Keratinocyte (primary cell): ENCODE data around the gene AGAP1. TPM values are rescaled to one million over a fixed set of nuclear protein-coding genes. Genes with fewer than 3 reads are reported as not detected.

Source experiments
- DNase-seq: peaks from one replicate; pipeline ENCODE4 v3.0.0-alpha.2; 2011; ENCODE audit warnings: low read depth, missing footprints, low spot score
- FAIRE-seq: peaks from 2 replicates; lab custom pipeline; 2011; peaks lifted over from hg19 to GRCh38; lab: Jason Lieb, UNC
- H2AFZ ChIP-seq: 2 replicates; pipeline ENCODE4 v1.6.0; 2012; ENCODE audit warnings: low read length, control low read depth, inconsistent platforms; ENCODE audit not compliant: control insufficient read depth
- H3K27ac ChIP-seq: 2 replicates; pipeline ENCODE4 v1.5.1; 2011; ENCODE audit warnings: low read length; ENCODE audit not compliant: control insufficient read depth, insufficient read depth
- H3K27me3 ChIP-seq: 3 replicates; pipeline ENCODE4 v1.6.0; 2011; ENCODE audit warnings: low read length; ENCODE audit not compliant: control insufficient read depth, insufficient read depth; ENCODE audit errors: extremely low read depth
- H3K36me3 ChIP-seq, 2 experiments: 2 replicates in 1 of 2; 3 replicates in 1 of 2; pipeline ENCODE4 v1.5.1; 2011; ENCODE audit warnings: low read length in 2 of 2, mild to moderate bottlenecking in 1 of 2; ENCODE audit not compliant: control insufficient read depth in 2 of 2, insufficient read depth in 2 of 2; ENCODE audit errors: extremely low read depth in 1 of 2
- H3K4me1 ChIP-seq: 3 replicates; pipeline ENCODE4 v1.5.1; 2011; ENCODE audit warnings: low read length; ENCODE audit not compliant: control insufficient read depth, insufficient read depth; ENCODE audit errors: extremely low read depth
- H3K4me2 ChIP-seq: 3 replicates; pipeline ENCODE4 v1.6.0; 2011; ENCODE audit warnings: low read depth, low read length; ENCODE audit not compliant: control insufficient read depth, insufficient read depth; ENCODE audit errors: extremely low read depth
- H3K4me3 ChIP-seq, 3 experiments: fragments of 200-600 bp in 1 of 3; sonication (generic) in 1 of 3; 2 replicates in 2 of 3; 3 replicates in 1 of 3; pipeline ENCODE4 v1.5.1; 2011 to 2016; ENCODE audit warnings: low read length in 3 of 3, mild to moderate bottlenecking in 3 of 3, control low read depth in 2 of 3, inconsistent platforms in 1 of 3, low read depth in 1 of 3, mixed read lengths in 1 of 3, mixed run types in 1 of 3, moderate library complexity in 1 of 3; ENCODE audit not compliant: control insufficient read depth in 2 of 3, insufficient read depth in 2 of 3; ENCODE audit errors: extremely low read depth in 1 of 3
- H3K79me2 ChIP-seq: 2 replicates; pipeline ENCODE4 v1.6.0; 2012; ENCODE audit warnings: low read length; ENCODE audit not compliant: control insufficient read depth, insufficient read depth
- H3K9ac ChIP-seq: 3 replicates; pipeline ENCODE4 v1.6.0; 2011; ENCODE audit warnings: low read length; ENCODE audit not compliant: control insufficient read depth, insufficient read depth; ENCODE audit errors: extremely low read depth
- H3K9me1 ChIP-seq: 3 replicates; pipeline ENCODE4 v1.6.0; 2011; ENCODE audit warnings: low read length; ENCODE audit not compliant: control insufficient read depth, insufficient read depth; ENCODE audit errors: extremely low read depth
- H3K9me3 ChIP-seq: 2 replicates; pipeline ENCODE4 v1.5.1; 2012; ENCODE audit warnings: low read depth, low read length; ENCODE audit not compliant: control insufficient read depth
- H4K20me1 ChIP-seq: 3 replicates; pipeline ENCODE4 v1.6.0; 2011; ENCODE audit warnings: low read length; ENCODE audit not compliant: control insufficient read depth, insufficient read depth; ENCODE audit errors: extremely low read depth
- CTCF ChIP-seq, 3 experiments: IDR thresholded peaks in 1 of 3; conservative IDR thresholded peaks in 1 of 3; optimal IDR thresholded peaks in 1 of 3; 2 replicates in 2 of 3; 3 replicates in 1 of 3; pipeline versions ENCODE3 to v1.5.1; 2011; ENCODE audit warnings: low read length in 3 of 3, mild to moderate bottlenecking in 3 of 3, moderate library complexity in 2 of 3, control low read depth in 1 of 3, inconsistent platforms in 1 of 3; ENCODE audit not compliant: insufficient read depth in 2 of 3; ENCODE audit errors: extremely low read depth in 1 of 3
- EZH2 ChIP-seq: IDR thresholded peaks from one replicate; pipeline ENCODE4 v1.6.1; 2012; ENCODE audit warnings: inconsistent platforms, mild to moderate bottlenecking, low read length, moderate library complexity
- dilution Hi-C: fragments of 300-500 bp; cut with MboI; formaldehyde crosslinking; loops from one replicate; pipeline ENCODE4 v1.7.0; 2020; ENCODE audit warnings: low sequenced_read_pairs; ENCODE audit not compliant: extremely low pct_ligation_motif_present
- polyA plus RNA-seq, 5 experiments: library from polyadenylated mRNA; depleted of rRNA in 3 of 5; stranded (reverse) in 3 of 5; stranded (forward) in 1 of 5; unstranded in 1 of 5; fragments of >200 nt; gene quantifications; 1 replicate in 1 of 5; 2 replicates in 3 of 5; 3 replicates in 1 of 5; pipeline versions ENCODE4 v1.2.1 to v1.2.3, GENCODE V29; 2011 to 2012; ENCODE audit warnings: missing spikeins in 2 of 5, low read depth in 1 of 5, low replicate concordance in 1 of 5

Gene AGAP1
- polyA plus RNA-seq, 1 donor (not counting 4 experiments of a cell fraction or from before 2014, with no cell fraction given), result 12.6 TPM

- H3K27ac ChIP-seq, result no peak overlapping the region
- H3K9me3 ChIP-seq, result no peaks in the 10 kb centered on the region
- FAIRE-seq (no peak), DNase-seq (no peak)
- dilution Hi-C loops, result no loop called here
- peak overlapping the region; percentile 86 for H3K4me2 ChIP-seq
- peaks cover 8% of the 10 kb centered on the region for H4K20me1 ChIP-seq
- no peak overlapping the region for H3K9ac ChIP-seq
- TF ChIP-seq EZH2, result no peak
- TF ChIP-seq CTCF (optimal IDR thresholded peaks at IDR 0.05 in 1 of 3, IDR thresholded peaks at IDR 0.05 in 1 of 3, conservative IDR thresholded peaks at IDR 0.05 in 1 of 3; ENCODE audit: extremely low read depth in 1 of 3, insufficient read depth in 2 of 3, low read length in 3 of 3), result no peak
- H3K4me1 ChIP-seq, result peaks cover 13% of the 10 kb centered on the region
- H3K9me1 ChIP-seq, result no peaks in the 10 kb centered on the region
- H3K27me3 ChIP-seq, result no peaks in the 10 kb centered on the region
- H2AFZ ChIP-seq, result no peak overlapping the region
- no peaks in the 10 kb centered on the region for H3K36me3 ChIP-seq
- peak overlapping the region in 2 of 3 experiments; percentile 41 to 45 for H3K4me3 ChIP-seq
- peaks cover 2% of the 10 kb centered on the region for H3K79me2 ChIP-seq
Observed at GRCh38 chr2:235665661-235666212, 171.9 kb downstream of the AGAP1 start.

GRCh38 chr2:235666213-235666781, 172.5 kb downstream of the AGAP1 start:
- Histone ChIP-seq H3K36me3 (no peaks in the 10 kb centered on the region), H4K20me1 (peaks cover 10% of the 10 kb centered on the region), H3K4me1 (peaks cover 13% of the 10 kb centered on the region), H3K79me2 (peaks cover 2% of the 10 kb centered on the region), H2AFZ (peak overlapping the region; percentile 77), H3K9me3 (no peaks in the 10 kb centered on the region), H3K9me1 (no peaks in the 10 kb centered on the region), H3K4me3 (peak overlapping the region in 2 of 3 experiments; percentile 41 to 45), H3K27ac (no peak overlapping the region), H3K27me3 (no peaks in the 10 kb centered on the region), H3K9ac (peak overlapping the region; percentile 30), H3K4me2 (peak overlapping the region; percentile 86)
- TF ChIP-seq CTCF (optimal IDR thresholded peaks at IDR 0.05 in 1 of 3, IDR thresholded peaks at IDR 0.05 in 1 of 3, conservative IDR thresholded peaks at IDR 0.05 in 1 of 3; ENCODE audit: extremely low read depth in 1 of 3, insufficient read depth in 2 of 3, low read length in 3 of 3) (no peak), EZH2 (no peak)
- dilution Hi-C loops, result no loop called here
- peak; percentile 92 for FAIRE-seq
- peak; percentile 21 for DNase-seq
